Pancreas (tissue), 10 donors: ENCODE measurements around the gene MSI2. TPM values are rescaled to one million over a fixed set of nuclear protein-coding genes. Genes with fewer than 3 reads are reported as not detected.

Experiments used
- ATAC-seq, 4 donors: fragments of 200-7000 bp; cut with Tn5 transposase; one replicate each; pipeline versions ENCODE4 v1.8.0 to v1.9.1; 2020; ENCODE audit warnings: mild to moderate bottlenecking in 4 of 4, moderate library complexity in 4 of 4
- DNase-seq, 6 donors: peaks; one replicate each; pipeline ENCODE4 v3.0.0-alpha.2; 2020
- FAIRE-seq: peaks from 2 replicates; lab custom pipeline; 2012; peaks lifted over from hg19 to GRCh38; lab: Jason Lieb, UNC
- H3K27ac ChIP-seq, 4 donors: fragments of 200-600 bp; sonication (generic); 1 replicate in 3 of 4; 2 replicates in 1 of 4; pipeline versions ENCODE4 v1.5.0 to v1.8.0; 2020
- H3K27me3 ChIP-seq, 4 donors: fragments of 200-600 bp; one replicate each; pipeline ENCODE4 v1.8.0; 2021
- H3K36me3 ChIP-seq, 3 donors: fragments of 200-600 bp; sonication (generic) in 1 of 3; one replicate each; pipeline versions ENCODE4 v1.5.0 to v1.8.0; 2020 to 2021
- H3K4me1 ChIP-seq, 3 donors: fragments of 200-600 bp; one replicate each; pipeline ENCODE4 v1.8.0; 2021
- H3K4me3 ChIP-seq, 4 donors: fragments of 200-600 bp; sonication (generic) in 2 of 4; one replicate each; pipeline versions ENCODE4 v1.5.0 to v1.8.0; 2020 to 2021
- H3K9me3 ChIP-seq, 4 donors: fragments of 200-600 bp; one replicate each; pipeline ENCODE4 v1.8.0; 2021
- CTCF ChIP-seq, 4 donors: fragments of 200-600 bp; sonication (generic) in 3 of 4; IDR thresholded peaks; one replicate each; pipeline versions ENCODE4 v1.5.0 to v1.8.0; 2021; ENCODE audit warnings: antibody characterized with exemption in 4 of 4
- WGBS, 2 donors: extraction: QIAGEN DNeasy Blood & Tissue Kit; methylation state at CpG; one replicate each; pipeline ENCODE4 v1.1.7; 2013; 5-methylcytosine and 5-hydroxymethylcytosine counted together
- intact Hi-C, 3 donors: fragments of 100-400 bp; cut with DNase I; formaldehyde crosslinking; loops; one replicate each; pipeline versions ENCODE4 v1.11.1 to v1.14.2; 2022
- polyA plus RNA-seq, 2 donors: library from polyadenylated mRNA; stranded (reverse); fragments of 200-250 nt; gene quantifications; one replicate each; pipeline ENCODE4 v1.2.3, GENCODE V29; 2013
- total RNA-seq, 6 donors: library from RNA; stranded (reverse); fragmentation: NEBNext Ultra II Directional in 4 of 6; extraction: Animal tissue kit (Norgen Biotek cat#: 25700) in 4 of 6; gene quantifications; one replicate each; pipeline versions ENCODE4 v1.2.1 to v1.2.4, GENCODE V29; 2021 to 2023
- donor health status: healthy with polysubstance abuse.
- donor health status: DM: no; HTN: no; CAD: no; lungs with moderate emphysema.
- donor health status: DM: no; HTN: no; CAD: no.
- donor health status: control.
- donor health status: control.
- donor health status: Bipolar disorder and iron deficiency.
- donor health status: DM: yes; HTN: yes; CAD: no.
- donor health status: DM: no; HTN: no; CAD: no.
- donor health status: DM: no; HTN: no; CAD: no.
- donor health status: DM: yes; HTN: yes; CAD: no.

Gene MSI2
- total and polyA plus RNA-seq, 8 donors: 10.4 to 48.9 (median 30.1) TPM

- no peak overlapping the region for H3K4me3 ChIP-seq
- no peak for ATAC-seq
- intact Hi-C loops: no loop called here
- H3K36me3 ChIP-seq: no peaks in the 10 kb centered on the region
- no peaks in the 10 kb centered on the region for H3K9me3 ChIP-seq
- no peaks in the 10 kb centered on the region for H3K27me3 ChIP-seq
- TF ChIP-seq CTCF (IDR thresholded peaks at IDR 0.05): no peak
- H3K4me1 ChIP-seq: no peaks in the 10 kb centered on the region
- no peak for FAIRE-seq
- WGBS, 2 donors: 82 to 93% methylated on average over 8 of the region's 8 CpGs
- no peak overlapping the region for H3K27ac ChIP-seq
- DNase-seq: no peak
Measured at GRCh38 chr17:57649731-57650484, 393.6 kb downstream of the MSI2 start.

GRCh38 chr17:57650548-57650947 lies 394.2 kb downstream of the MSI2 start:
- no peak for FAIRE-seq
- H3K36me3 ChIP-seq: no peaks in the 10 kb centered on the region
- H3K27me3 ChIP-seq: no peaks in the 10 kb centered on the region
- no peaks in the 10 kb centered on the region for H3K9me3 ChIP-seq
- WGBS, 2 donors: 85 to 87% methylated on average over 4 of the region's 4 CpGs
- no peak for ATAC-seq
- no peak overlapping the region for H3K4me3 ChIP-seq
- no peak for TF ChIP-seq CTCF (IDR thresholded peaks at IDR 0.05)
- no peak for DNase-seq
- intact Hi-C loops: no loop called here
- H3K4me1 ChIP-seq: no peaks in the 10 kb centered on the region
- no peak overlapping the region for H3K27ac ChIP-seq

- intact Hi-C loops: no loop called here
- no peaks in the 10 kb centered on the region for H3K36me3 ChIP-seq
- DNase-seq: no peak
Measured at GRCh38 chr17:57651451-57651850, 395.1 kb downstream of the MSI2 start.

GRCh38 chr17:57651996-57652395 lies 395.7 kb downstream of the MSI2 start:
- intact Hi-C loops: no loop called here
- WGBS, 2 donors: 92% methylated on average over 13 of the region's 13 CpGs

More at GRCh38 chr17:57651451-57651850, 395.1 kb downstream of the MSI2 start:
- ATAC-seq (no peak), FAIRE-seq (no peak)
- no peak overlapping the region for H3K4me3 ChIP-seq
- H3K27me3 ChIP-seq: no peaks in the 10 kb centered on the region
- no peaks in the 10 kb centered on the region for H3K9me3 ChIP-seq
- no peaks in the 10 kb centered on the region for H3K4me1 ChIP-seq
- TF ChIP-seq CTCF (IDR thresholded peaks at IDR 0.05): no peak
- H3K27ac ChIP-seq: no peak overlapping the region
- 85 to 91% methylated on average over 7 of the region's 7 CpGs for whole genome bisulfite sequencing, 2 donors

More at GRCh38 chr17:57651996-57652395, 395.7 kb downstream of the MSI2 start:
- Histone ChIP-seq H3K27ac (no peak overlapping the region), H3K4me3 (no peak overlapping the region), H3K27me3 (no peaks in the 10 kb centered on the region), H3K9me3 (no peaks in the 10 kb centered on the region), H3K36me3 (no peaks in the 10 kb centered on the region), H3K4me1 (no peaks in the 10 kb centered on the region)
- FAIRE-seq (no peak), ATAC-seq (no peak), DNase-seq (no peak)
- TF ChIP-seq CTCF (IDR thresholded peaks at IDR 0.05): no peak
